ENCODE results near the gene OLFML2B.
"Not testable (repeated sequence)": the region's sequence is repeated elsewhere in the genome, so short reads cannot be mapped to it uniquely, and the experiment has no call there.

Gene OLFML2B

DNA sequence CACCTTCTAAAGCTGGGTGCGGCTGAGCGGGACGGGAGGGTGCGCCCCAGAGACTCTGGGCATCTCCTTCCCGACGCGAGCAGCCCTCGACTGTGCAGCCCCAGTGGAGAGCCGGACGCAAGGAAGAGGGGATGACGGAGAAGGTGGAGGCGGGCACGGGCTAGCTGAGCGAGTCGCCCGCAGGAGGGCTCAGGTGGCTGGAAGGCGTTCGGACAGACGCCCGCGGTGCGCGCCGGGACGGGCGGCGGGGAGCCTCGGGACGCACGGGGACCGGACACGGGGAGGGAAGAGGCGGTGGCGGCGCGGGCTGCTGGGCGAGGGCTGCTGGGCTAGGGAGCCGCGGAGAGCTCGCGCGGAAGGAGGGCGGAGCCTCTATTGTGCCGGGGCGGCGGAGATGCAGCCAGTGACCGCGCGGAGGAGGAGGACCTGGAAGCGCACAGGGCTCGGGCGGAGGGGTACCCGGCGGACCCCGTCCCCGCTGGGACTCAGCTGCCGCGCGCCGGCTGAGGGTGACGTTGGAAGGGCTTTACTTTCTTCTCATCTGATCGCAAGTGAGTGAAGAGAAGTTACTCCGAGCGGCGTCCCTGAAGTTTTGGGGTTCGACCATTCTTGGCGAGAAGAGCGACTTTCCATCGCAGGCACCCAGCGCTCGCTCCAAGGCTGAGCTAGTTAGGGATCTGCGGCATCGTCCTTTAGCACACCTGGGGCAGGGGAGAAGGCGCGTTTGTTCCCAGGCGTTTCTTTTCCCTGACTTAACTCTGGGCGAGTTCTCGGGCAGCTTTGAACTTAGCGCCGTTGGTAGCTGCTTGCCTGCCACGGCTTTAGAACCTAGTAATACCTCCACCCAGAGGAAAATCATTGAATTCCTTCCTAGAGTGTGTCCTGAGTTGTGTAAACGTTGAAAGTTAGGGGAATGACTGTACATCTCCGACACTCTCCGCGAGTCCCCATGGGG is at the start of gene OLFML2B:
TSS of gene OLFML2B (minus strand) at position 323 of the 955 bp plus-strand sequence. CDS start 439 bp downstream, outside the sequence.
- peak; percentile 79 for DNase-seq

DNA sequence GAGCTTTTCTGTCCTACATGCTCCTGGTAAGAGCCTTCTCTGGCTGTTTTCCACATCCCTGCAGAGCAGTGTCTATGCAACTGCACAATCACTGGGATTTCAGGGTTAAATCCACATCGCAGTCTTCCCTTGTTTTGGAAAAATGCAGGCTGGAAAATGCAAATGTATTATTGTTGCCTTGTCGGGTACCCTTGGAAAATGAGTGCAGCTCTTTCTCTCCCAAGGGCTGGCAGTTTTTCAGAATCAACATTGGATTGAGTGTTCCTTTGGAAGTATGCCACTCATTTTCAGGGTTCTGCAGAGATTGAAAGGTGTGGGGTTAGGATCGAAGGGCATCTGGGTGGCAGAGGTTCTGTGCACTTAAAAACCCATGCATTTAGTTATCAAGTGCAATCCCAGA is 49.1 kb upstream of the OLFML2B start:
- no peak for DNase-seq

DNA sequence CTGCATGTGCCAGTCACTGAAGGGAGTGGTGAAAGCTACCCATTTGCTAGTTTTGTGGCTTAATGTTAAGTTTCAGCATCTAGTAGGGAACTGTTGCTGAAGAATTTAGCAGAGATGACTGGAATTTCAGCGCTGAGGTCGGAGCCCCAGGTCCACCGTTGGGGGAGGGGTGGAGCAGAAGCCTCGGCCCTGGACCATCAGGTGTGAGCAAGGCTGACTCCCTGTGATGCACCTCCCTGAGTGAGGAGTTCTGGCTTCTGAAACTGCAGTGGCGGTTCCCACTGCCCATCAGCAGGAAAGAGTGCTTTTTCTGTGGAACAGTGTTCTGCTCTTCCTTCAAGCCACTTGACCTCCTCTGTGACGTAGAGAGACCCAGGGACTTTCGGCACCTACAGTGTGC is 47.2 kb upstream of the OLFML2B start:
- DNase-seq: no peak

DNA sequence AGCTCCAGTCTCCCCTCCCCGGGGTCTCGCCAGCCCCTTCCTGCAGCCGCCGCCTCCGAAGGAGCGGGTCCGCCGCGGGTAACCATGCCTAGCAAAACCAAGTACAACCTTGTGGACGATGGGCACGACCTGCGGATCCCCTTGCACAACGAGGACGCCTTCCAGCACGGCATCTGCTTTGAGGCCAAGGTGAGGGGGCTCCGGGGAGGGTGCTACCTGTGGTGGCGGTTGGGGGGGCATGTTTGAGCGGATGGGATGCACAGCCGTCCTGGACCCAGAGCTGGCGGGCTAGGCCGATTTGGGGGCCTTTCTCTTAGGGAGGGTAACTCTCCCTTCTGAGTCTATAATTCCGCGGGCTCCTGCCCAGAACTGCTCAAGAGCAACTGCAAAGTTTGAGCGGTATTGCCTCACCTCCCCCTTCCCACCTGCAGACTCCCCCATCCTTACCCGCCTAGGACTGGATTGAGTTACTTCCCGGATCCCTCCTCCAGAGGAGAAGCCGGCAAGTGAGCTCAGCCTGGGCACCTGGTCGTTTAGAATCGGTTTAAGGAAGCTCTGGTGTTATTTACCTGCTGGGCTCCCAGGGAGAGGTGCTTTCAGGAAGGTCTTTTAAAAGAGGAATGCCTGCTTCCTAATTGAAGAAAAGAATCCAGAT is 46.6 kb upstream of the OLFML2B start:
- peak; percentile 65 for DNase-seq

DNA sequence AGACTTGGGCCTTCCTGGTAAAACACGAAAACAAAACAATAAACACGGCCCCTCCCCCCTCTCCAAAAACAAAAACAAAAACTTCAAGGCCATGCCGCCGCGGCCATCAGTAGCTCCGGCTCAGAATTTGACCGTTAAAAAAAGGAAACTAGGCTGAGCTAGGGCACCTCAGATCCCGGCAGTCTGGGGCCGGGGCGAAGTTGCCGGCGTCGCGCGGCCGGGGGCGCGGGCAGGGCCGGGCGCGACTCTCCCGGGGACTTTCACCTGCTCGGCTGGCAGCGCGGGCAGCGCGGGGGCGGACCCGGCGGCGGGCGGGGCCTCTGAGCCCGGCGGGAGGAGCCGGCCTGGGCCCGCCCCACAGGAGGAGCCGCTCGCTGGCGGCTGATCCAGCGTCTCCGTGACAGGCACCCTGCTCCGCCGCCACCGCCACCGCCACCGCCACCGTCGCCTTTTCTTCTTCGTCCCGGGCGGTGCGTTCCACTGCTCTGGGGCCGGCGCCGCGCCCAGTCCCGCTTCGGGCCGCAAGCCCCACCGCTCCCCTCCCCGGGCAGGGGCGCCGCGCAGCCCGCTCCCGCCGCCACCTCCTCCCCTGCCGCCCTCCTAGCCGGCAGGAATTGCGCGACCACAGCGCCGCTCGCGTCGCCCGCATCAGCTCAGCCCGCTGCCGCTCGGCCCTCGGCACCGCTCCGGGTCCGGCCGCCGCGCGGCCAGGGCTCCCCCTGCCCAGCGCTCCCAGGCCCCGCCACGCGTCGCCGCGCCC is 45.8 kb upstream of the OLFML2B start, which contains the start of gene NOS1AP:
TSS of gene NOS1AP (plus strand) at position 358 of the 760 bp plus-strand sequence. CDS start 487 bp downstream, outside the sequence.
- peak; percentile 91 for DNase-seq

DNA sequence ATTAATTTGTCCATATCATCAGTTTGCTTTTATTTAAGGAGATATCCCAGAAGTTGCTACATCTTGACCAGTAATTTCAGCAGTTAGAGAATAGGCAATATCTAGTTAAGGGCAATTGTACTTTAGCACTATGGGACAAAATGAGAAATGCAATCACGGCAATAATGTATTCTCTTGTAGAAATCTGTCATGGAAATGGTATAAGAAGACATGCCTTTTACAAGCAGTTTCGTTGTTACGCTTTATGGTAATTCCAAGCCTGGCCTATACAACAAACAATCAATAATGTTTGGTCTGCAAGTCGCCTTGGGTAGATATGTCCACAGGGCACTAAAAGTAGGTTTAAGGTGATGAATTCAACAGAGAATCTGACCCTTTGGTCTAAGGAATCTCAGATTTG is 44.6 kb upstream of the OLFML2B start:
- DNase-seq: no peak

DNA sequence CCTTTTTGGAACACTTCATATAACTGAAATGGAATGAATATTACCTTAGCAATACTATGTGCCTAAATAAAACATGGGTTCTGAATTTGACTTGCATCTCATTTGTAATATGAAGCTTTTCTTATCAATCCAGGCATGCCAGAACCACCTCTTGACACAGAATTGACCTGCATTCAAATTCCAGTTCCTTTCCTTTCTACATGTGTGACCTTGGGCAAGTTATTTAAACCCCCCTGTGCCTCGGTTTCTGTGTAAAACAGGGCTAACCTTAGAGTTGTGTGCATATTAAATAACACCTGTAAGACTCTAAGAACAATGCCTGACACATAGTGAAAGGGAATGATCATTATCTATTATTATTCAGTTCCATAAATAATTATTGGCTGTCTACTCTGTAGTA is 43.8 kb upstream of the OLFML2B start:
- DNase-seq: no peak

DNA sequence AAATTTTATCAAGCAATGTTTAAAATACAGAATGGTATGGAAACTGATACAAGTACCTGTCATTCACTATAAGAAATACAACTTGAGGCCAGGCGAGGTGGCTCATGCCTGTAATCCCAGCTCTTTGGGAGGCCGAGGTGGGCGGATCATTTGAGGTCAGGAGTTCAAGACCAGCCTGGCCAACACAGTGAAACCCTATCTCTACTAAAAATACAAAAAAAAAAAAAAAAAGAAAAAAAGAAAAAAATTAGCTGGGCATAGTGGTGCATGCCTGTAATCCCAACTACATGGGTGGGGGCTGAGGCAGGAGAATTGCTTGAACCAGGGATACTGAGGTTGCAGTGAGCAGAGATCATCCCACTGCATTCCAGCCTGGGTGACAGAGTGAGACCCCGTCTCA is 43.2 kb upstream of the OLFML2B start:
- DNase-seq: not testable (repeated sequence)

DNA sequence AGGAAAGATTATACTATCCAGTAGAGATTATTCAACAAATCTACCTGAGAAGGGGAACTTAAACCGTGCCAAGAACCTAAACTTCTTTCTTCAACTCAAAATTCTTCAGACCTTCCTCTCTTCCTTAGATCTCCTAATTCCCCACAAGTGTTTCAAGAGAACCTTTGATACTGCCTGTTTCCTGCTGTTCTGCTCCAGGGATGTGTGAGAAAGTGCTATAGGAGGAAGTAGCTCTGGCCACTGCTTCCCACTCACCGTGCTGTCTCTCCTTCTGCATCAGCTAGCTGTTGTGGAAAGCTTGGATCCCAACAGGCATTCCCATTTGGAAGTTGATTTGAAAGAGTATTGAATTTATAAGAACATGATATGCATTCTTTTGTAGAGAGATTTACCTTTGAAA is 41.3 kb upstream of the OLFML2B start:
- DNase-seq: no peak

DNA sequence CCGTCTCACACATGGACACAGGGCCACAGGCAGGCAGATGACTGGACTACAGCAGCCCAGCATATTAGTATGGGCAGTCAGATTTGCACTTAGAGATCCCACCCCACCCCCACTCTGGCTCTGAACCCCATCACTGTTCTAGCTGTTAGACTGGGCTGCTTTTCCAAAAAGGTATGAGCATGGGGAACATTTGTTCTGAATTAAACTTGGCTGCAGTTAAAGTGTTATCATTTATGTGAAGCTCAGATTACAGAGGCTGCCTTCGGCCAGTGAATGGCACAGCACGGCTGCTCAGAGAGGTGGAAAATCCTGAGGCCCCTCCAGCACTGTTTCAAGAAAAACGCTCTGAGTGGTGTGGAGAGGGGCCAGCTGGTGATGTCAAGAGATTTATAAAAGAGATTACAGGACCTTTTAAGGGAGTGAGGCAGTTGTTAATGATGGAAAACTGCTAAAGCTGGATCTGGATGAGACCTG is 38.9 kb upstream of the OLFML2B start:
- DNase-seq: no peak

DNA sequence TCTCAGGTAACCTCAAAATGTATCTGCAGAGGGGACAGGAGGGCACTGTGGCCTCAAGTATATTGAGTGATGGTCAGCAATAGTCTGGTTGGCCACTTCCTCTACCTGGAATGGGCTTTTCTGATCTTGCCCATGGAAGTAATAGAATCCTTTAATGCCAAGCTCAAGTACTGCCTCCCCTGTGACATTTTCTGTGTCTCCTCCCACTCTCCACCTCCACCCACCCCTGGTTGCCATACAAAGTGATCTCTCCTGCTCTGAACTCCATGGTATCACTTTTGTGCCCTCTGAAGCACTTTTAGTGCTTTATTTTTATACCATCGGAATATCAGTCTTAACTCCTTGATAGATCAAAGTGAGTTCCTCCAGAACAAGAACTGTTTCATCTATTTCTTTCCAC is 36.6 kb upstream of the OLFML2B start:
- no peak for DNase-seq

DNA sequence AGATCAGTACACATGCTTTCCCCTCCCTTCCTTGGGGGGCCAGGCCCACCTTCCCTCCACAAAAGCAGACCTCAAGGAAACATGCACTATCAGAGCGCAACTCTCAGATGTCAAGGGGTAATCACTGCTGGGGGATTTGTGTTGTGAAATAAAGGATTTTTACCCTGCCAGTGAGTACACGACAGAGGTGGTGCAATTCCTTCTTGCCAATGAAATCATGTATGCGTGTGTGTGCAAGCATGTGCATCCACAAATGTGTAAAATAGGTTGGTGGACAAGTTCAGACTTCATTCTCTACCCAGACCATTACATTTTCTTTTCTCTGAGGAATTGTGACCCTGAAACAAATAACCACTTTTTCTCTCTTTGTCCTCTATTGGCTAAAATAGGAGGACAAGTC is 36.1 kb upstream of the OLFML2B start:
- DNase-seq: no peak

DNA sequence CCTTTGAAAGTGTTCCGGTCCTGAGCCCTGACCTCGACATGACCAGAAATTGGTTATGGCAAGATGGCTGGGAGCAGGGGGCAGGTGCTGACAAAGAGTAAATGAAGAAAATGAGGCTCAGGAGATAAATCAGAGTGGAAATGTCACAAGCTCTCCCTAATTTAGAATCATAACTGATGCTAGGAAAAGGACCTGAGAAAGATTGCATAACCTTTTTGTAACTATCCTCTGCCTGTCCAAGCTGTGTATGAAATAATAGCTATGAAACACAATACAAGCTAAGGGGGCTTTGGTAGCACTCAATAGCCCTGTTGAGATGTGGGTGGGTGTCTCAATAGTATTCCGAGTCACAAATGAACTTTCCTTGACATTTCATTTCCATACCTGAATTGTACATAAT is 32.9 kb upstream of the OLFML2B start:
- no peak for DNase-seq

DNA sequence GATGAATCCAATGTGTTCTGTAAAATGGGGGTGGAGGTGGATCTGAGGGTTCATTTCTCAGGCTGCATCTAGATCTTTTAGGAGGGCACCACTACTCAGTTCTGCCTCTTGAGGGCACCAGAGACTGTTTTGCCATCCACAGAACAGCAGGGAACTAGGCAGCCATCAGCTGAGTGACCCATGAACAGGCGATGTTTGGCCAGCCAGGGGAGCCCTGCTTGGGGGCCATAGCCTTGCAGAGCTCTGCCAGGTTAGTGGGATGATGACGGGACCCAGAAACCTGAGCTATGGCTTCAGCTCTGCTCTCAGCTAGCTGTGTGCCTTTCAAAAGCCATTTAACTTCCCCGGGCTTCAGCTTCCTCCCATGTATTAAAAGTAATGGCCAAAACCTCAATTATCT is 32.4 kb upstream of the OLFML2B start:
- DNase-seq: peak; percentile 73

DNA sequence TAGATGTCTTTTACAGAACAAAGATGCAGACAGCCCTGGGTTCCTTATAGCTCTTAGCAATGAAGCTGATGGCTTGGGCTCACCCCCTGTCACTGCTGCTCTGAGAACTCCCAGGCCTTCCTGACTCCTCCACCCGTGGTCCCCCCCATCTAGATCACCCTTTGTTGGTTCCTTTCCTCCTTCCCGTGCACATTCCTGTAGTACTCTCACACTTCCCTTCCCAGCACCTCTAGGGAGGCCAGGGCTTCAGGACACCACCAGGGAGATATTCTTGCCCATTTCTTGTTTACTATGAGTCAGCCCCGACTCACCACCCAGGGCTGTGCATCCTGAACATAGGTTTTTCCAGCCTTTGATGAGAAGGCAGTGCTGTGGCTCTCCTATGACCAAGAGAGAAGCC is 31.4 kb upstream of the OLFML2B start:
- no peak for DNase-seq

DNA sequence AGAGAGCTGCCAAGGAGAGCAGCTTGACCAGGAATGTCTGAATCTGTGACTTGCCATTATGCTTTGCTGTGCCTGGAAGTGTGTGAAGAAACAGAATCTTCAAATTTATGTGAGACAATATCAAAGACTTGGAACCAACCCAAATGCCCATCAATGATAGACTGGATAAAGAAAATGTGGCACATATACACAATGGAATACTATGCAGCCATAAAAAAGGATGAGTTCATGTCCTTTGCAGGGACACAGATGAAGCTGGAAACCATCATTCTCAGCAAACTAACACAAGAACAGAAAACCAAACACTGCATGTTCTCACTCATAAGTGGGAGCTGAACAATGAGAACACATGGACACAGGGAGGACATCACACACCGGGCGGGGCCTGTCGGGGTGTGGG is 30.3 kb upstream of the OLFML2B start:
- not testable (repeated sequence) for DNase-seq

DNA sequence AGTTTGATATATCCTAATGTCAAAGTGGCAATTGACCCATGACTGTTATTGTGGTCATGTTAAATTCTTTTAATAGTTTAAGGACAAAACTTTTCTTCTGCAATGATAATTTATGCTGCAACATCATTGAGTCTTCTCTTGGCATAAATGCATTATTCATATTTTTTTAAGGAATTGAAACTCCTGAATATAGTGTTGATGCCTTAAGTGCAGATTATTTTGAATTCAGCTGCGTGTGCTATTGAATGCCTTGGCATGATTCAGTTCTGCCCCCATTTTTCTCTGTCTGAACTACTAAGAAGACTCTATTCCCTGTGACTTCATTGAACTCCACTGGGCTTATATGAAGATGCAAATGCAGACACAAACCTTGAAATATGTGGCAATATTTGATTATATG is 23.3 kb upstream of the OLFML2B start:
- DNase-seq: no peak

DNA sequence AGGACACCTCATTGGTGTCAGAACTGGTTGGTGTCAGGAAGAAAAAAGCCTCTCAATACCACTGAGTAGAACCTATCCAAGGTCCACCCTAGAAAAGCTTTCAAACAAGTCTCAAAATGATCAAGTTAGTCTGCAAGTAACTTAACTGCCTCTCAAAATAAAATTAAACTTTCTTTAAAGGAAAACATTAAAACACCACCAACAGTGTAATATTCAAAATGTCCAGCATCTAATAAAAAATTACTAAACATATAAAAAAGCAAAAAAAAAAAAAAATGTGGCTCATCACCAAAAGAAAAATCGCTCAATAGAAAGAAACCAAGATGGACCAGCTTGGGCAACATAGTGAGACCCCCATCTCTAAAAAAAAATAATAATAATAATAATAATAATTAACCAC is 18.7 kb upstream of the OLFML2B start:
- no peak for DNase-seq

DNA sequence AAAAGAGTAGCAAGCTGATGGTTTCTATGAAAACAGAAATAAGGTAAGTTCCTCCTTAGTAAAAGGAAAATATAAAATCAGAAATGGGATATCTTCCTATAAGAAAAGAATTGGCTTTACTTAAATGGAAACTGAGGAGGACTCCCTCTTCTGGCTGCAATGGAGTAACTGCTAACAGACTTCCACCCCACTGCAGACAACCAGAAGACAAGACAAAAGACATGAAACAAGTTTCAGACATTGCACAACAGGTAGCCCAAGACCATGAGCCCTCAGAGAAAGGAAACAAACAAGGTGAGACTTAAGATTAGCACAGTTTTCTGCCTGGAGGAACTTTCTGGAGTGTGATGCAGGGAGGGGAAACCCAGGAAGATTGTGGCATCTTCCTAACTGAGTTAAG is 17.0 kb upstream of the OLFML2B start:
- DNase-seq: no peak

DNA sequence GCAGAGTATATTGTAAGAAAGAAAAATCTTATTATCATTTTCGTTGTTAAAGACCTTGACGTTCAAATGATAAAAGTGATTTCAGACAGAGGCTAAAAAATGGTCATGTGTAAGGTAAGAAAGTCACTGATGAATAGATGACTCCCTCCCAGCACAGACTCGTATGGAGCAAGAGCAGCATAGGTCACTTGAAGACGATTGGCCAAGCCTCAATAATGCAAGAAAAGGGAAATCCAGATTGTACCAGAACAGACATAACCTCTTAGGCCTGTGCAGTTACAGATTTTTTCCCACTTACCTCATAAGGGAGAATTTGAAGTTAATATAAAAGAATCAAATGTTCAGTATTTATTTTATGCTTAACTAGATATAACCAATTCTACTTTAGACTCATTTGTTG is 16.3 kb upstream of the OLFML2B start:
- no peak for DNase-seq

DNA sequence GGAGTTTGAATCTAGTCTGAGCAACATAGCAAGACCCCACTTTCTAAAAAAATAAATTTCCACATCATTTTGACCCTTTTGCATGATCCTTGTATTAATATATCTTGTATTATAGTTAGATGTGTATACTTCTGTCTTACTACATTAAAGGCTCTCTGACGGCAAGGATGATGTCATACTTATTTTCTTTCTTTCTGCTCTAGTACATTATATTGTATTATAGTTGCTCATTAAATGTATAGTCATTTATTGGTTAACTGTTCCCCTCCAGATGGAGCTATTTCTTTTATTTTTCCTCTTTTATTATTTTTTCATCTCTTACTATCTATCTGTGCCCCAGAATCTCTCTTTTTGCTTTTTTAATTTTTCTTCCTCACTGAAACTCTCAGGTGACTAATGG is 15.0 kb upstream of the OLFML2B start:
- no peak for DNase-seq

DNA sequence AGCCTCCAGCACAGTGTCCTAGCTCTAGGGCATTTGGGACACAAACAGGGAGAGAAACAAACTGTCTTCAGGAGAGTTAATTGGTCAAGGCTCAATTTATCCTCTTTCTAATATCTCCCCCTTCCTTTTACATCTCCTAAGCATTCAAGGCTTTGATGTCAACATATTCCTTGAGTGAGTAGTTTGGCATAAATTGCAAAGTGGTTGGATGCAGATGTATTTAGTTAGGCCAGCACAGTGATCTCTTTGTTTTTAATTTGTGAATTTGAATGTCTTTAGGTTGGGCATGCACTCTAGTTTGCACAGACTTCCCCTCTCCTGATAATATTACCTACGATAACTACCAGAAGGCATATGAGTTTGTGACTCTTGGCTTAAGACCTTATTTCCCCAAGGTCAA is 12.5 kb upstream of the OLFML2B start:
- no peak for DNase-seq

DNA sequence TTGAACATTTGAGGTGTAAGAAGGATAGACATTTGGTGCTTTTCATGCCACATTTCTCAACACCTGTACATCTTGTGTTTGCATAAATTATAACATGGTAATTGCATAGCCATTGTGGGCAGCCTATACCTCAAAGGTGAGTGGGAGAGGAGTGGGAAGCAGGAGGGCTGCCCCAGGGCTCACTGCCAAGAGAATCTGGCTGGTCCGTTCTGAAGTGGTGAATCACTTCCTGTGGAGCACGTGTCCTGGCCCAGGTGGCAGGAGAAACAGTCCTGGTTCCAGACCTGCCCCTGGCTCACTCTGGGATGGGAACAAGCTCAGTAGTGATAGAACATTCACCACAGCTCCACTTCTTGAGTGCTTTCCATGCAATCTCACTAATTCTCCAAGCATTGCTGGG is 11.6 kb upstream of the OLFML2B start:
- DNase-seq: no peak

Measured in activated effector memory CD4-positive, alpha-beta T cell treated with anti-CD3 and anti-CD28 coated beads, Interleukin-2, amount 50 U/mL, for 16 hours (primary cell).